OCI-LY1 (cell line): ENCODE measurements around the gene SLC6A19.

Source experiments
- H2AFZ ChIP-seq: fragments of 200-600 bp; sonication (generic), shearing (Covaris generic); 2 replicates; pipeline ENCODE4 v1.6.0; 2014; ENCODE audit warnings: antibody characterized with exemption, mild to moderate bottlenecking, low read length
- H3F3A ChIP-seq: fragments of 200-600 bp; sonication (generic), shearing (Covaris generic); 2 replicates; pipeline ENCODE4 v1.6.0; 2014; ENCODE audit warnings: mild to moderate bottlenecking, antibody characterized with exemption, low read length, moderate library complexity; ENCODE audit not compliant: insufficient read depth
- H3K27ac ChIP-seq: fragments of 200-600 bp; sonication (generic); 2 replicates; pipeline ENCODE4 v1.5.1; 2014; ENCODE audit warnings: low read length, mixed run types, mild to moderate bottlenecking, low read depth; ENCODE audit not compliant: poor library complexity, severe bottlenecking
- H3K27me3 ChIP-seq: fragments of 200-600 bp; sonication (generic); 2 replicates; pipeline ENCODE4 v1.6.0; 2014; ENCODE audit warnings: antibody characterized with exemption, mild to moderate bottlenecking, low read length, moderate library complexity; ENCODE audit not compliant: insufficient read depth
- H3K36me3 ChIP-seq: fragments of 200-600 bp; sonication (generic); 2 replicates; pipeline ENCODE4 v1.6.1; 2014; ENCODE audit warnings: mild to moderate bottlenecking, antibody characterized with exemption, low read length, moderate library complexity, mixed read lengths; ENCODE audit not compliant: insufficient read depth
- H3K4me1 ChIP-seq: fragments of 200-600 bp; sonication (generic); 2 replicates; pipeline ENCODE4 v1.5.1; 2014; ENCODE audit warnings: mild to moderate bottlenecking, low read length, moderate library complexity; ENCODE audit not compliant: insufficient read depth, severe bottlenecking
- H3K4me2 ChIP-seq: fragments of 200-600 bp; sonication (generic), shearing (Covaris generic); 2 replicates; pipeline ENCODE4 v1.6.1; 2014; ENCODE audit warnings: low read length
- H3K4me3 ChIP-seq: fragments of 200-600 bp; sonication (generic); 2 replicates; pipeline ENCODE4 v1.5.1; 2014; ENCODE audit warnings: low read length, low read depth, mild to moderate bottlenecking, mixed read lengths; ENCODE audit not compliant: poor library complexity, severe bottlenecking
- H3K79me2 ChIP-seq: fragments of 200-600 bp; shearing (Covaris generic); 2 replicates; pipeline ENCODE4 v1.6.1; 2016; ENCODE audit warnings: mixed run types, low read length, mixed read lengths; ENCODE audit not compliant: insufficient read depth
- H3K9ac ChIP-seq: fragments of 200-600 bp; sonication (generic), shearing (Covaris generic); 2 replicates; pipeline ENCODE4 v1.6.1; 2014; ENCODE audit warnings: mild to moderate bottlenecking, low read length, mixed read lengths
- H3K9me2 ChIP-seq: fragments of 200-600 bp; sonication (generic), shearing (Covaris generic); 2 replicates; pipeline ENCODE4 v1.6.1; 2014; ENCODE audit warnings: low read depth, mild to moderate bottlenecking, low read length, mixed read lengths
- H3K9me3 ChIP-seq: fragments of 200-600 bp; shearing (Covaris generic); 2 replicates; pipeline ENCODE4 v1.6.1; 2014; ENCODE audit warnings: low read length, mixed read lengths
- H4K20me1 ChIP-seq: fragments of 200-600 bp; sonication (generic), shearing (Covaris generic); 2 replicates; pipeline ENCODE4 v1.6.0; 2016; ENCODE audit warnings: mild to moderate bottlenecking, low read length; ENCODE audit not compliant: insufficient read depth
- EZH2 ChIP-seq: fragments of 200-600 bp; sonication (generic), shearing (Covaris generic); IDR thresholded peaks from 2 replicates; pipeline ENCODE4 v1.8.0; 2017; ENCODE audit warnings: borderline replicate concordance, mixed run types, mild to moderate bottlenecking, antibody characterized with exemption, low read length, moderate library complexity, mixed read lengths
- TF ChIP-seq, protein P1 (sequence below): fragments of 200-600 bp; sonication (generic), shearing (Covaris generic); IDR thresholded peaks from 2 replicates; pipeline ENCODE4 v1.5.1; 2017; ENCODE audit warnings: mild to moderate bottlenecking, antibody characterized with exemption, low read length, moderate library complexity, mixed read lengths

SLC6A19 gene

DNA sequence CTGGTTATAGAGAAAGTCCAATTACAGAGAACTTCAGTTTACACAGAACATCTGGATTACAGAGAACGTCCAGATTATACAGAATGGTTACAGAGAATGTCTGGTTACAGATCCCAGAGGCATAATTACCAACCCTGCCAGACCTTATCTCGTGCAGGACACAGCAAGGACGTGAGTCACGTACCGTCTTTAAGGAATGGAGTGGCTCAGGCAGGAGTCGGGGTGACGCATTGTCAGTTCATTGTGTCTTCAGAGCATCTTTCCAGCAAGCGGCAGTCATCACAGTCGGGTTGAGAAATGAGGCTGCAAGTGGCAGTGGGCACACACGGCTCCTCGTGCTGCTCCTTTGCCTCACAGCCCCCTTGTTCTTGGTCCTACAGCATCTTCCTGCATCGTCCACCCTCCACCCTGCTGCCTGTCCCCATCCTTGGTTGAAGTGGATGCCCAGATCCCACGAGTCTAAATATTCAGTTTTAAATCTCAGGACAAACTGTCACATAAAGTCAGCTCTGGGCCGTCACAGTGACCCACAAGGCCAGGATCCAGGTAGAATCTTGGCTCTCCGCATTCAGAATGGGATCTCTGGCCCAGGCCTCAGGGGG is 30.0 kb upstream of the SLC6A19 start:
- no peak overlapping the region for H3K4me2 ChIP-seq
- H3K27ac ChIP-seq, result no peak overlapping the region
- no peaks in the 10 kb centered on the region for H3K9me3 ChIP-seq
- no peaks in the 10 kb centered on the region for H3K79me2 ChIP-seq
- no peaks in the 10 kb centered on the region for H3K9me2 ChIP-seq
- H2AFZ ChIP-seq, result no peak overlapping the region
- peaks cover 4% of the 10 kb centered on the region for H3K4me1 ChIP-seq
- H3K27me3 ChIP-seq, result peaks cover 6% of the 10 kb centered on the region; the same call in 1 of the 2 replicates
- H4K20me1 ChIP-seq, result no peaks in the 10 kb centered on the region
- no peak overlapping the region for H3K9ac ChIP-seq
- no peaks in the 10 kb centered on the region for H3K36me3 ChIP-seq
- H3K4me3 ChIP-seq, result no peak overlapping the region
- no peaks in the 10 kb centered on the region for H3F3A ChIP-seq
- no peak for TF ChIP-seq EZH2
- TF ChIP-seq, protein P1, sequence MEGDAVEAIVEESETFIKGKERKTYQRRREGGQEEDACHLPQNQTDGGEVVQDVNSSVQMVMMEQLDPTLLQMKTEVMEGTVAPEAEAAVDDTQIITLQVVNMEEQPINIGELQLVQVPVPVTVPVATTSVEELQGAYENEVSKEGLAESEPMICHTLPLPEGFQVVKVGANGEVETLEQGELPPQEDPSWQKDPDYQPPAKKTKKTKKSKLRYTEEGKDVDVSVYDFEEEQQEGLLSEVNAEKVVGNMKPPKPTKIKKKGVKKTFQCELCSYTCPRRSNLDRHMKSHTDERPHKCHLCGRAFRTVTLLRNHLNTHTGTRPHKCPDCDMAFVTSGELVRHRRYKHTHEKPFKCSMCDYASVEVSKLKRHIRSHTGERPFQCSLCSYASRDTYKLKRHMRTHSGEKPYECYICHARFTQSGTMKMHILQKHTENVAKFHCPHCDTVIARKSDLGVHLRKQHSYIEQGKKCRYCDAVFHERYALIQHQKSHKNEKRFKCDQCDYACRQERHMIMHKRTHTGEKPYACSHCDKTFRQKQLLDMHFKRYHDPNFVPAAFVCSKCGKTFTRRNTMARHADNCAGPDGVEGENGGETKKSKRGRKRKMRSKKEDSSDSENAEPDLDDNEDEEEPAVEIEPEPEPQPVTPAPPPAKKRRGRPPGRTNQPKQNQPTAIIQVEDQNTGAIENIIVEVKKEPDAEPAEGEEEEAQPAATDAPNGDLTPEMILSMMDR, result no peak

DNA sequence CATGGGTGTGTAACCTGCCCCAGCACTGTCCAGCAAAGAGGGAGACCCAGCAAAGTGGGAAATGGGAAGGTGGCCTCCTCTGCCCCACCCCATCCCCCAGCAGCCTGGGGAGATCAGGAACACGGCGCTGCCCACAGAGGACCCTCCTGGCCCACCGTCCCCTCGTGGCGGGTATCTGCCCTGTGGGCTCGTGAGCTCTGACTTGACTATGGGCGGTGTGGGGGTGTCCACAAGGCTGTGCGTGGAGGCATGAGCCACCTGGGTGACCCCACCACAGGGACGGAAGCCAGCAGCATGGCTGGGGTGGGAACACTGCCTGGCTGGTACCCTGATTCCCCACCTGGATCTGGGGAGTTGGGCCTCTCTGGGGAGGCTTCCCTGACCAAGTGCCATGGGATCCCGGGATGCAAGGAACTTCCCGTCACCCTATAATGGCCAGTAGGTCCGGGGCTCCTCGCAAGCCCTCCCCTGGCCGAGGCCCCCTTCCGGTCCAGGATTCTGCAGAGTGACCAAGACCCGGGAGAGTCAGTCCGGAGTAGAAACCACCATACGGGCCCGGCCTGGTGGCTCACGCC is 29.3 kb upstream of the SLC6A19 start:
- Histone ChIP-seq H3K36me3 (no peaks in the 10 kb centered on the region), H3K9me2 (no peaks in the 10 kb centered on the region), H4K20me1 (no peaks in the 10 kb centered on the region), H3K9ac (no peak overlapping the region), H3K4me1 (peaks cover 4% of the 10 kb centered on the region), H3K4me3 (no peak overlapping the region), H3F3A (no peaks in the 10 kb centered on the region), H3K27ac (no peak overlapping the region), H3K4me2 (no peak overlapping the region), H3K9me3 (no peaks in the 10 kb centered on the region), H3K79me2 (no peaks in the 10 kb centered on the region), H3K27me3 (peaks cover 6% of the 10 kb centered on the region; the same call in 1 of the 2 replicates), H2AFZ (no peak overlapping the region)
- TF ChIP-seq EZH2, result no peak
- TF ChIP-seq, protein P1, result no peak

DNA sequence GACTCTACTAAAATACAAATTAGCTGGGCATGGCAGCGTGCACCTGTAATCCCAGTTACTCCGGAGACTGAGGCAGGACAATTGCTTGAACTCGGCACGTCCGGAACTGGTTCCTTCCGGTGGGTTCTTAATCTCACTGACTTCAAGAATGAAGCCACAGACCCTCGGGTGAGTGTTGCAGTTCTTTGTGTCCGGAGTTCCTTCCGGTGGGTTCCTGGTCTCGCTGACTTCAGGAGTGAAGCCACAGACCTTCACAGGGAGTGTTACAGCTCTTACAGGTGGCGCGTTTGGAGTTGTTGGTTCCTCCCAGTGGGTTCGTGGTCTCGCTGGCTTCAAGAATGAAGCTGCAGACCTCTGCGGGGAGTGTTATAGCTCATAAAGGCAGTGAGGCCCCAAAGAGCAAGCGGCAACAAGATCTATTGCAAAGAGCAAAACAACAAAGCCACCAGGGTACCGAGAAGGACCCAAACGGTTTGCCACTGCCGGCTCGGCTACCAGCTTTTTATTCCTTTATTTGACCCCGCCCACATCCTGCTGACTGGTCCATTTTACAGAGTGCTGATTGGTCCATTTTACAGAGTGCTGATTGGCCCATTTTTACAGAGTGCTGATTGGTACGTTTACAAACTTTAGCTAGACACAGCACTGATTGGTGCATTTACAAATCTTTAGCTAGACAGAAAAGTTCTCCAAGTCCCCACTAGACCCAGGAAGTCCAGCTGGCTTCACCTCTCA is 28.6 kb upstream of the SLC6A19 start:
- no peaks in the 10 kb centered on the region for H3K9me3 ChIP-seq
- no peaks in the 10 kb centered on the region for H3K9me2 ChIP-seq
- H3K27ac ChIP-seq, result no peak overlapping the region
- no peak overlapping the region for H2AFZ ChIP-seq
- H3K79me2 ChIP-seq, result no peaks in the 10 kb centered on the region
- H3K4me3 ChIP-seq, result no peak overlapping the region
- no peaks in the 10 kb centered on the region for H3K36me3 ChIP-seq
- TF ChIP-seq EZH2, result no peak
- TF ChIP-seq, protein P1, result no peak
- no peak overlapping the region for H3K9ac ChIP-seq
- no peak overlapping the region for H3K4me2 ChIP-seq
- peaks cover 2% of the 10 kb centered on the region for H3K4me1 ChIP-seq
- H3F3A ChIP-seq, result no peaks in the 10 kb centered on the region
- peaks cover 6% of the 10 kb centered on the region; the same call in 1 of the 2 replicates for H3K27me3 ChIP-seq
- no peaks in the 10 kb centered on the region for H4K20me1 ChIP-seq
